GM18526 (cell line): ENCODE results near the gene FCHSD1.

Experiments
- POLR2A ChIP-seq: IDR thresholded peaks from 3 replicates; pipeline ENCODE4 v1.6.1; 2011; ENCODE audit not compliant: insufficient read length; ENCODE audit errors: extremely low read depth

FCHSD1 gene

GRCh38 chr5:141618030-141618803 lies 33.0 kb downstream of the FCHSD1 start:
- TF ChIP-seq POLR2A: no peak

GRCh38 chr5:141617682-141618029 lies 33.6 kb downstream of the FCHSD1 start:
- TF ChIP-seq POLR2A: no peak

- TF ChIP-seq POLR2A: no peak
Observed at GRCh38 chr5:141617128-141617527, 34.1 kb downstream of the FCHSD1 start.

- no peak for TF ChIP-seq POLR2A
Observed at GRCh38 chr5:141615991-141616720, 35.1 kb downstream of the FCHSD1 start.

GRCh38 chr5:141613344-141613743 lies 37.9 kb downstream of the FCHSD1 start:
- no peak for TF ChIP-seq POLR2A

- no peak for TF ChIP-seq POLR2A
Observed at GRCh38 chr5:141611289-141611688, 39.9 kb downstream of the FCHSD1 start.

- no peak for TF ChIP-seq POLR2A
Observed at GRCh38 chr5:141609044-141609443, 42.2 kb downstream of the FCHSD1 start.

- TF ChIP-seq POLR2A: no peak
Observed at GRCh38 chr5:141608557-141608956, 42.7 kb downstream of the FCHSD1 start.

- TF ChIP-seq POLR2A: no peak
Observed at GRCh38 chr5:141608046-141608445, 43.2 kb downstream of the FCHSD1 start.

GRCh38 chr5:141605523-141606277 lies 45.5 kb downstream of the FCHSD1 start:
- TF ChIP-seq POLR2A: no peak

GRCh38 chr5:141603923-141604717 lies 47.1 kb downstream of the FCHSD1 start:
- TF ChIP-seq POLR2A: no peak

GRCh38 chr5:141602606-141603005 lies 48.6 kb downstream of the FCHSD1 start:
- no peak for TF ChIP-seq POLR2A

GRCh38 chr5:141598391-141599345 lies 52.5 kb downstream of the FCHSD1 start:
- no peak for TF ChIP-seq POLR2A

GRCh38 chr5:141597814-141598213 lies 53.4 kb downstream of the FCHSD1 start:
- no peak for TF ChIP-seq POLR2A
